Measurements from ENCODE around the gene ANKHD1.
A peak's percentile ranks its signal among the peaks of the same experiment; 100 is the strongest.

The ANKHD1 gene

GRCh38 chr5:140367256-140368013, 34.2 kb upstream of the ANKHD1 start:
- Histone ChIP-seq H3K27ac (ENCODE audit: low read length) (no peak overlapping the region), H3K4me2 (ENCODE audit: low read length) (no peak overlapping the region), H4K20me1 (ENCODE audit: insufficient read depth, low read length) (no peaks in the 10 kb centered on the region), H3K27me3 (ENCODE audit: low read depth, low read length) (no peaks in the 10 kb centered on the region), H3K9ac (ENCODE audit: low read length) (no peak overlapping the region), H3K36me3 (replicated peaks; ENCODE audit: low read depth, low read length) (no peaks in the 10 kb centered on the region), H2AFZ (ENCODE audit: low read depth, low read length) (no peak overlapping the region), H3K4me1 (ENCODE audit: low read length) (no peaks in the 10 kb centered on the region), H3K9me3 (ENCODE audit: insufficient read depth, low read length) (no peaks in the 10 kb centered on the region), H3K4me3 (ENCODE audit: low read length) (no peak overlapping the region), H3K79me2 (ENCODE audit: low read length) (no peaks in the 10 kb centered on the region)
- TF ChIP-seq EZH2phosphoT487 (IDR thresholded peaks at IDR 0.05; ENCODE audit: low read depth) (no peak), CTCF (IDR thresholded peaks at IDR 0.05; ENCODE audit: low read depth, low read length) (no peak)

GRCh38 chr5:140371356-140372151, 30.1 kb upstream of the ANKHD1 start:
- Histone ChIP-seq H3K36me3 (replicated peaks; ENCODE audit: low read depth, low read length) (no peaks in the 10 kb centered on the region), H3K4me1 (ENCODE audit: low read length) (peaks cover 3% of the 10 kb centered on the region; the same call in 1 of the 2 replicates), H3K9me3 (ENCODE audit: insufficient read depth, low read length) (no peaks in the 10 kb centered on the region), H2AFZ (ENCODE audit: low read depth, low read length) (no peak overlapping the region), H3K4me3 (ENCODE audit: low read length) (no peak overlapping the region), H3K27ac (ENCODE audit: low read length) (no peak overlapping the region), H3K27me3 (ENCODE audit: low read depth, low read length) (no peaks in the 10 kb centered on the region), H3K79me2 (ENCODE audit: low read length) (no peaks in the 10 kb centered on the region), H3K9ac (ENCODE audit: low read length) (no peak overlapping the region), H3K4me2 (ENCODE audit: low read length) (no peak overlapping the region), H4K20me1 (ENCODE audit: insufficient read depth, low read length) (no peaks in the 10 kb centered on the region)
- TF ChIP-seq EZH2phosphoT487 (IDR thresholded peaks at IDR 0.05; ENCODE audit: low read depth): no peak
- TF ChIP-seq CTCF (IDR thresholded peaks at IDR 0.05; ENCODE audit: low read depth, low read length): no peak

GRCh38 chr5:140372971-140373487, 28.6 kb upstream of the ANKHD1 start:
- TF ChIP-seq EZH2phosphoT487 (IDR thresholded peaks at IDR 0.05; ENCODE audit: low read depth): no peak
- TF ChIP-seq CTCF (IDR thresholded peaks at IDR 0.05; ENCODE audit: low read depth, low read length): peak; percentile 71
- H3K4me3 ChIP-seq (ENCODE audit: low read length): peak overlapping the region; percentile 35; the same call in 1 of the 2 replicates
- no peak overlapping the region for H3K27ac ChIP-seq (ENCODE audit: low read length)
- no peaks in the 10 kb centered on the region for H3K79me2 ChIP-seq (ENCODE audit: low read length)
- H2AFZ ChIP-seq (ENCODE audit: low read depth, low read length): peak overlapping the region; percentile 92
- peak overlapping the region; percentile 40; the same call in 1 of the 2 replicates for H3K9ac ChIP-seq (ENCODE audit: low read length)
- peak overlapping the region; percentile 59 for H3K4me2 ChIP-seq (ENCODE audit: low read length)
- peaks cover 3% of the 10 kb centered on the region; the same call in 1 of the 2 replicates for H3K4me1 ChIP-seq (ENCODE audit: low read length)
- no peaks in the 10 kb centered on the region for H4K20me1 ChIP-seq (ENCODE audit: insufficient read depth, low read length)
- no peaks in the 10 kb centered on the region for H3K27me3 ChIP-seq (ENCODE audit: low read depth, low read length)
- no peaks in the 10 kb centered on the region for H3K9me3 ChIP-seq (ENCODE audit: insufficient read depth, low read length)
- no peaks in the 10 kb centered on the region for H3K36me3 ChIP-seq (replicated peaks; ENCODE audit: low read depth, low read length)

GRCh38 chr5:140381351-140381750, 20.3 kb upstream of the ANKHD1 start:
- no peak overlapping the region for H3K4me2 ChIP-seq (ENCODE audit: low read length)
- no peak overlapping the region for H3K4me3 ChIP-seq (ENCODE audit: low read length)
- H3K9me3 ChIP-seq (ENCODE audit: insufficient read depth, low read length): no peaks in the 10 kb centered on the region
- no peaks in the 10 kb centered on the region for H3K79me2 ChIP-seq (ENCODE audit: low read length)
- no peaks in the 10 kb centered on the region for H3K4me1 ChIP-seq (ENCODE audit: low read length)
- H3K27ac ChIP-seq (ENCODE audit: low read length): no peak overlapping the region
- no peaks in the 10 kb centered on the region for H3K27me3 ChIP-seq (ENCODE audit: low read depth, low read length)
- no peak overlapping the region for H3K9ac ChIP-seq (ENCODE audit: low read length)
- no peak overlapping the region for H2AFZ ChIP-seq (ENCODE audit: low read depth, low read length)
- TF ChIP-seq EZH2phosphoT487 (IDR thresholded peaks at IDR 0.05; ENCODE audit: low read depth) (no peak), CTCF (IDR thresholded peaks at IDR 0.05; ENCODE audit: low read depth, low read length) (no peak)
- no peaks in the 10 kb centered on the region for H3K36me3 ChIP-seq (replicated peaks; ENCODE audit: low read depth, low read length)
- H4K20me1 ChIP-seq (ENCODE audit: insufficient read depth, low read length): no peaks in the 10 kb centered on the region
